Measurements from ENCODE around the gene SPOCK2.

The SPOCK2 gene

DNA sequence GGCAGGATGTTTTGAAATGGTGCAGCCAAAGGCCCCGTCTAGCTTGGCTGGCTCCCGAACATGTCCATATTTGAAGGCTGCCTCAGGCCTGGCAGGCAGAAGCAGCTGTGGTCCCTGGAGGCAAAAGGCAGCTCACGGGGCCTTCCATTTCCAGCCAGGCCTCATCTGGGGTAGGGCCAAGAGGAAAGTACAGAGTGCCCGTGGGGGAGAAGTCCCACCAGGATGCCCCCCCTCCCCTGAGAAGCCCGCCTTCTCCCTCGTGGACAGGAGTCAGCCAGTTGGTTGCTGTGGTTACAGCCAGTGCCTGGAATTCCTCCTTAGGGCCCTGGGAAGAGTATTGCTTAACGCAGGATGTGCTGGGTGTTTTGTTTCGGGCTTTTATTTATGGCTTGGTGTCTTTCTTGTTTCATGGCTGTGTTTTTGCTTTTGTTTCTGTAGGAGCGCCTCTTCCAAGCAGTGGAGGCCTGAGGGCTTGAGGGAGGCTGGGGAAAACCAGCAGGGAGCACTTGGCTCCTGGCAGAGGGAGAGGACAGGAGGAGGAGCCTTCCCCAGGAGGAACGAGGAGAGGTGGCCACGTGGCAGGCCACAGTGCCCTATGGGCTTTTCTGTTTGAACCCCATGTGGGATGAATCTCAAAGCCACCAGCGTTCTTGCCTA lies 78.8 kb downstream of the SPOCK2 start:
- peak; percentile 98 for DNase-seq (ENCODE audit: low read depth)

DNA sequence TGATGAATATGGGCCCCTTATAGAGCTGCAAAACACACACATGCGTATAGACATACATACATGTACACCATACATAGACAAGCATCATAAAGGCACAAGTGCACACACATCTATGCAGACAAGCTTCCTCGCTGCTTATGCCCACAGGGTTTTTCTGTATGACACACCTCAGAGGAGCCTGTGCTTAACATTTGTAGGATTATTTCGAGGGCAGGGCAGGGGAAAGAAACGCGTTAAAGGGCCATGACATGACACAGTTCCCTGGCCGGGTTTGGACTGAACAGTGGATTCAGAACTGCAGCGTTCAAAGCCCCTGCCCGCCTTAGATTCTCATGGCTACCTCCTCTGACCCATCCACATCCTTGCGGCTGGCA lies 79.3 kb downstream of the SPOCK2 start:
- no peak for DNase-seq (ENCODE audit: low read depth)
